Sigmoid colon (tissue), 7 donors: ENCODE results near the gene FOSL2. TPM values are rescaled to one million over a fixed set of nuclear protein-coding genes. Genes with fewer than 3 reads are reported as not detected.
A peak's percentile ranks its signal among the peaks of the same experiment; 100 is the strongest.

Experiments
- DNase-seq: peaks from one replicate; pipeline ENCODE4 v3.0.0-alpha.2; 2019
- H3K27ac ChIP-seq, 4 donors: fragments of 200-600 bp; sonication (generic); one replicate each; pipeline ENCODE4 v1.5.1; 2016 to 2019; ENCODE audit warnings: mild to moderate bottlenecking in 1 of 4
- H3K27me3 ChIP-seq, 3 donors: fragments of 200-600 bp; sonication (generic); one replicate each; pipeline ENCODE4 v1.5.1; 2019; ENCODE audit warnings: mild to moderate bottlenecking in 1 of 3
- H3K36me3 ChIP-seq, 4 donors: fragments of 200-600 bp; sonication (generic); one replicate each; pipeline ENCODE4 v1.5.1; 2016 to 2019
- H3K4me1 ChIP-seq, 4 donors: fragments of 200-600 bp; sonication (generic); one replicate each; pipeline ENCODE4 v1.5.1; 2017 to 2019
- H3K4me3 ChIP-seq, 4 donors: fragments of 200-600 bp; sonication (generic); one replicate each; pipeline ENCODE4 v1.5.1; 2017 to 2019; ENCODE audit warnings: mild to moderate bottlenecking in 2 of 4, moderate library complexity in 1 of 4
- H3K9me3 ChIP-seq, 4 donors: fragments of 200-600 bp in 3 of 4; sonication (generic) in 3 of 4; one replicate each; pipeline versions ENCODE4 v1.5.1 to v1.6.1; 2013 to 2019
- CTCF ChIP-seq, 4 experiments: fragments of 450-650 bp in 3 of 4; fragments of 200-600 bp in 1 of 4; IDR thresholded peaks; one replicate each; pipeline ENCODE4 v1.5.1; 2016 to 2019; ENCODE audit warnings: antibody characterized with exemption in 4 of 4, mild to moderate bottlenecking in 3 of 4, moderate library complexity in 2 of 4
- EP300 ChIP-seq, 4 donors: sonication (generic); formaldehyde crosslinking; IDR thresholded peaks; one replicate each; pipeline ENCODE4 v1.6.1; 2017; ENCODE audit warnings: antibody characterized with exemption in 4 of 4
- POLR2A ChIP-seq, 2 donors: fragments of 450-650 bp; IDR thresholded peaks; one replicate each; pipeline ENCODE4 v1.6.1; 2016; ENCODE audit warnings: antibody characterized with exemption in 2 of 2, mild to moderate bottlenecking in 2 of 2, moderate library complexity in 2 of 2
- POLR2AphosphoS5 ChIP-seq, 4 donors: sonication (generic); formaldehyde crosslinking; IDR thresholded peaks; one replicate each; pipeline ENCODE4 v1.6.1; 2017; ENCODE audit warnings: antibody characterized with exemption in 4 of 4
- WGBS, 2 donors: extraction: QIAGEN DNeasy Blood & Tissue Kit; methylation state at CpG; one replicate each; pipeline ENCODE4 v1.1.7; 2013; 5-methylcytosine and 5-hydroxymethylcytosine counted together
- intact Hi-C: fragments of 100-400 bp; cut with DNase I; formaldehyde crosslinking; loops from one replicate; pipeline ENCODE4 v1.15.1; 2023
- polyA plus RNA-seq, 3 donors: library from polyadenylated mRNA; stranded (reverse); fragments of 200-250 nt; gene quantifications; one replicate each; pipeline ENCODE4 v1.2.3, GENCODE V29; 2013
- total RNA-seq, 4 donors: library from RNA; depleted of rRNA; stranded (reverse); fragments of >200 nt; gene quantifications; one replicate each; pipeline ENCODE4 v1.1.0, GENCODE V29; 2016
- donor health status: healthy with polysubstance abuse.
- donor health status: Bipolar disorder and iron deficiency.
- donor health status: healthy.

FOSL2 gene
- total and polyA plus RNA-seq, 7 donors, result 30.0 to 208 (median 65.8) TPM

- H3K4me3 ChIP-seq, result no peak overlapping the region
- peaks cover 92 to 100% (median 99%) of the 10 kb centered on the region in 4 donors for H3K36me3 ChIP-seq
- no peaks in the 10 kb centered on the region for H3K9me3 ChIP-seq
- 72 to 73% methylated on average over 26 of the region's 26 CpGs for WGBS, 2 donors
- peak overlapping the region in 3 of 4 donors; percentile 36 to 43 (median 40) for H3K27ac ChIP-seq
- TF ChIP-seq CTCF (IDR thresholded peaks at IDR 0.05) (no peak), POLR2AphosphoS5 (IDR thresholded peaks at IDR 0.05) (peak in 2 of 4 donors; percentile 5 to 16), EP300 (IDR thresholded peaks at IDR 0.05) (no peak), POLR2A (IDR thresholded peaks at IDR 0.05) (no peak)
- intact Hi-C loops, result no loop called here
- no peaks in the 10 kb centered on the region for H3K27me3 ChIP-seq
- peak; percentile 68 for DNase-seq
- peaks cover 0 to 84% (median 59%) of the 10 kb centered on the region in 4 donors for H3K4me1 ChIP-seq
These were observed 16.3 kb downstream of the FOSL2 start for GRCh38 chr2:28408764-28409599.

GRCh38 chr2:28411166-28411755, 18.6 kb downstream of the FOSL2 start:
- H3K4me1 ChIP-seq, result peaks cover 0 to 73% (median 57%) of the 10 kb centered on the region in 4 donors
- no peak for TF ChIP-seq EP300 (IDR thresholded peaks at IDR 0.05)
- TF ChIP-seq POLR2A (IDR thresholded peaks at IDR 0.05), result no peak
- no peak for TF ChIP-seq CTCF (IDR thresholded peaks at IDR 0.05)
- no peak for TF ChIP-seq POLR2AphosphoS5 (IDR thresholded peaks at IDR 0.05)
- H3K36me3 ChIP-seq, result peaks cover 80 to 100% (median 86%) of the 10 kb centered on the region in 4 donors
- 92 to 95% methylated on average over 5 of the region's 5 CpGs for WGBS, 2 donors
- no peaks in the 10 kb centered on the region for H3K9me3 ChIP-seq
- no peak overlapping the region for H3K4me3 ChIP-seq
- DNase-seq, result peak; percentile 62
- H3K27ac ChIP-seq, result peak overlapping the region in 2 of 4 donors; percentile 24 to 43
- intact Hi-C loops, result no loop called here
- no peaks in the 10 kb centered on the region for H3K27me3 ChIP-seq

- Histone ChIP-seq H3K27ac (peak overlapping the region in 3 of 4 donors; percentile 61 to 67 (median 62)), H3K9me3 (no peaks in the 10 kb centered on the region), H3K4me1 (peaks cover 0 to 65% (median 49%) of the 10 kb centered on the region in 4 donors), H3K27me3 (no peaks in the 10 kb centered on the region), H3K4me3 (no peak overlapping the region), H3K36me3 (peaks cover 72 to 97% (median 77%) of the 10 kb centered on the region in 4 donors)
- WGBS, 2 donors, result 94 to 96% methylated on average over 27 of the region's 27 CpGs
- TF ChIP-seq EP300 (IDR thresholded peaks at IDR 0.05) (no peak), CTCF (IDR thresholded peaks at IDR 0.05) (no peak), POLR2A (IDR thresholded peaks at IDR 0.05) (no peak), POLR2AphosphoS5 (IDR thresholded peaks at IDR 0.05) (peak in 2 of 4 donors; percentile 38 to 41)
- peak; percentile 69 for DNase-seq
- intact Hi-C loops, result no loop called here
These were observed 19.4 kb downstream of the FOSL2 start for GRCh38 chr2:28411956-28412609.

- WGBS, 2 donors, result 60 to 79% methylated on average over 6 of the region's 6 CpGs
- intact Hi-C loops, result no loop called here
- TF ChIP-seq POLR2AphosphoS5 (IDR thresholded peaks at IDR 0.05), result peak in 2 of 4 donors; percentile 4 to 17
- TF ChIP-seq CTCF (IDR thresholded peaks at IDR 0.05), result no peak
- no peak for TF ChIP-seq EP300 (IDR thresholded peaks at IDR 0.05)
- H3K4me3 ChIP-seq, result no peak overlapping the region
- peak overlapping the region in 3 of 4 donors; percentile 61 to 67 (median 62) for H3K27ac ChIP-seq
- no peaks in the 10 kb centered on the region for H3K9me3 ChIP-seq
- no peak for DNase-seq
- no peaks in the 10 kb centered on the region for H3K27me3 ChIP-seq
- peaks cover 0 to 59% (median 43%) of the 10 kb centered on the region in 4 donors for H3K4me1 ChIP-seq
- H3K36me3 ChIP-seq, result peaks cover 66 to 97% (median 71%) of the 10 kb centered on the region in 4 donors
These were observed 20.0 kb downstream of the FOSL2 start for GRCh38 chr2:28412625-28413151.
